ENCODE results near the gene COL27A1.
"Not testable (repeated sequence)": the region's sequence is repeated elsewhere in the genome, so short reads cannot be mapped to it uniquely, and the experiment has no call there.

COL27A1 gene

DNA sequence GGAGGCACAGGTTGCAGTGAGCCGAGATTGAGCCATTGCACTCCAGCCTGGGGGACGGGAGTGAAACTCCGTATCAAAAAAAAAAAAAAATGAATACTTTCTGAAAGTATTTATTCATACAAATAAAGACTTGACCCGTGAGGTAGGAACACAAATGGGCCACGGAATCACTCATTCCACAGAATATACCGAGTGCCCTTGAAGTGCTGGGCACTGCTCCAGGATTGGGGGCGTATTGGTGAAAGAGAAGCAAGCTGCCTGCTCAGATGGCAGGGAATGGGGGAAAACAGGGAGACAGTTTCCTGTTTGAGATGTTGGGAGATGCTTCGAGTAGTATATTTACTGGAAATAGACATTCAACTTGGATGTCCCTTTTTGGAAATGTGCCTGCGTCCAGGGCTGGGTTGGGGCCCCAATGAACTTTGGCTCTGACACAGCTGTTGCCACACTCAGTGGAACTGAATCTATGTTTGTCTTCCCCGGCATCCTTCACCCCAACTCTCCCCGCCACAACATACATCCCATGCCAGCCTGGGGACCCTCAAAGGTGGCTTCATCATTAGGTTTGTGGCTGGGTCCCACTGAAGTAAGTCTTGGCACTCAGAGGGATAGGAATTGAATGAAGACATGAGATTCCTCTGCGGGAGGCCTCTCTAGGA is 167.0 kb downstream of the COL27A1 start:
- DNase-seq (ENCODE audit: low read depth in 2 of 2) = not testable (repeated sequence)

DNA sequence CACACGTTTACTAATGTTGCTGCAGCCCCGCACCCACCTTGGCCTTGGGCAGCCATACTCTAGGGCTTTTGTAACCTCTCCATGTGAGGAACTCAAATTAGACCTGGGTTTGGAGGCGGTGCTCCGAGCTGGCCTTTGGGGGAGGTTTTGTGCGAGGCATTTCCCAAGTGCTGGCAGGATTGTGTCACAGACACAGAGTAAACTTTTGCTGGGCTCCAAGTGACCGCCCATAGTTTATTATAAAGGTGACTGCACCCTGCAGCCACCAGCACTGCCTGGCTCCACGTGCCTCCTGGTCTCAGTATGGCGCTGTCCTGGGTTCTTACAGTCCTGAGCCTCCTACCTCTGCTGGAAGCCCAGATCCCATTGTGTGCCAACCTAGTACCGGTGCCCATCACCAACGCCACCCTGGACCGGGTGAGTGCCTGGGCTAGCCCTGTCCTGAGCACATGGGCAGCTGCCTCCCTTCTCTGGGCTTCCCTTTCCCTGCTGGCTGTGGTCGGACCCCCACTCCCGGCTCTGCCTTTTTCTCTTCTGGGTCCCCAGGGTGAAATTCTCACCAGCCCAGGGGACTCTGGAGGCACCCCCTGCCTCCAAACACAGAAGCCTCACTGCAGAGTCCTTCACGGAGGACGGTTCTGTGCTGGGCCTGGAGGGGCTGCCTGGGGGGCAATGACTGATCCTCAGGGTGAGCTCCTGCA is 167.6 kb downstream of the COL27A1 start, which contains the start of gene ORM1:
Gene ORM1 (plus strand): TSS at position 268 of the 701 bp plus-strand sequence. CDS start 36 bp downstream, at position 304.
- DNase-seq (ENCODE audit: low read depth in 2 of 2) = not testable (repeated sequence)

DNA sequence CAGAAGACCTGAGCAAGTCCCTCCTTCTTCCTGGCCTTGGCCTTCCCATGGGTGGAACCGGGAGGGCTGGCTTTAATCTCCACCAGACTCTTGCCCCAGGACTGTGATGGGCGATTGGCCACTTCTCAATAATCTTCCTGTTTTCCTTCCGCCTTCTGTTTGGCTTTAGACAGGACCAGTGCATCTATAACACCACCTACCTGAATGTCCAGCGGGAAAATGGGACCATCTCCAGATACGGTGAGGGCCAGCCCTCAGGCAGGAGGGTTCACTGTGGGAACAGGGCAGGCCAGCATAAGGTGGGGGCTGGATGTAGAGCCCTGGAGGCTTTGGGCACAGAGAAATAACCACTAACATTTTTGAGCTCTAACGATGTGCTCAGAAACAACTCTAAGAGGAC is 168.5 kb downstream of the COL27A1 start:
- DNase-seq (ENCODE audit: low read depth in 2 of 2) = not testable (repeated sequence)

DNA sequence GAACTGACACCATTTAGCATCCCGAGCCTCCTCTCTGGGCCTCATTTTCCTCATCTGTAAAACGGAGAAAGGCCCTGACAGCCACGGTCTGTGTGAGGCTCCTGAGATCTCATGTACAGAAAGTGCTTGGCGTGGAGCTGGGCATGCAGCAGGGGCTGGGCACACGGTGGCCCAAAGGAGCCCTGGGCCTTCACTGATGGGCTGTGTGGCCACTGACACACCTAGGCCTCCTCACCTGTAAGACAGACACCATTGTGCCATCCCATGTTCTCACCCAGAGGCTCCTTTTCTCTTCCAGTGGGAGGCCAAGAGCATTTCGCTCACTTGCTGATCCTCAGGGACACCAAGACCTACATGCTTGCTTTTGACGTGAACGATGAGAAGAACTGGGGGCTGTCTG is 169.2 kb downstream of the COL27A1 start:
- DNase-seq (ENCODE audit: low read depth in 2 of 2) = no peak

DNA sequence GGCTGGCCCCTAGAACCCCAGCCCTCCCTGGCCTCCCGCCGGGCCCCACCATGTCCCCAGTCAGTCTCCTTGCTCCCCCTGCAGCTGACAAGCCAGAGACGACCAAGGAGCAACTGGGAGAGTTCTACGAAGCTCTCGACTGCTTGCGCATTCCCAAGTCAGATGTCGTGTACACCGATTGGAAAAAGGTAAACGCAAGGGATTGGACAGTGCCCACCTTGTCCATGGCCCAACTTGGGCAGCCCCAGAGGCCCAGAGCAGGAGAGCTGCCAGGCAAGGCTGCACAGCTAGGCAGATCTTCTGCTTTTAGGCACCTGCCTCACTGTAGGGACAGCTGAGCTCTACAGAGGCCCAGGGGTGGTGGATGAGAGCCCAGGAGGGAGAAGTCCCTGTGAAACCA is 169.6 kb downstream of the COL27A1 start:
- DNase-seq (ENCODE audit: low read depth in 2 of 2) = not testable (repeated sequence)

DNA sequence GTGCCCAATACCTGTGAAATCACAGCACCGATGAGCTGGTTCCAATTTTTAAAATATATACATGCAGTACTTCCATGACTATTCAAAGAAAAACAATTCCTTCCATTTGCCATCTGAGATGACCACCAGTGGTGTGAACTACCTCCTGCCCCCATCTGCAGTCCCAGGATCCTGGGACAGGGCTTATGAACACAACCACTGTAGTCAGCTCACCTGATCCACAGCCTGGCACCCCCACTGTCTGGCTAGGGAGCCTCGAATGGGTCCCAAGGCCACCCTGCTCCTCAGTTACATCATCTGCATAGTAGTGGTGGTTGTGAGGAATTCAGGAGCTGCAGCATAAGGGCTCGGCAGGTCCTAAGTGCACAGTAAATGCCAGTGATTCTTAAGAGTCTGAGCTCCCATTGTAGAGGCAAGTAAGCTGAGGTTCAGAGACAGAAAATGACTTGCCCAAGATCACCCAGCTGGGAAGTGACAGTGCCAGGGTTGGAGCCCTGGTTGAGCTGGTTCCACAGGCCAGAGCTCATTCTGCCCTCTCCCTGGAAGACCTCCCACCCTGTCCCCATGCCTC is 170.4 kb downstream of the COL27A1 start:
- DNase-seq (ENCODE audit: low read depth in 2 of 2) = not testable (repeated sequence)

DNA sequence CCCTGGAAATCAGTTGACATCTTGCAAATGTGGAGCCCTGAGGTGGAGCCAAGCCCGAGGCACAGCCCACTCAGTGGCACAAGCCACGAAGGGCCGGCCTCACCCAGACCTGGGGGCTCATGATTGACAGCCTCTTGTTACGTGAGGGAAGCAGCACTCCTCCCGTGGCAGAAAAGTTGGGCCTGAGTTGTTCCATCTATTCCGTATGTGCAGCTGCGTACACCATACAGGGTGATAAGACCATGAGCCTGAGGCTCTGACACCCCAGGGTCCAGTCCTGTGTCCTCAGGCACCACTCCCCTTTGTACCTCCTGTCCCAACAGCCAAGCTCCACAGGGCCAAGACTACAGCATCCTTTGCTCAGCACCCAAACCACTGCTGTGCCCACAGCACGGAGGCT is 172.4 kb downstream of the COL27A1 start:
- DNase-seq (ENCODE audit: low read depth in 2 of 2) = no peak

DNA sequence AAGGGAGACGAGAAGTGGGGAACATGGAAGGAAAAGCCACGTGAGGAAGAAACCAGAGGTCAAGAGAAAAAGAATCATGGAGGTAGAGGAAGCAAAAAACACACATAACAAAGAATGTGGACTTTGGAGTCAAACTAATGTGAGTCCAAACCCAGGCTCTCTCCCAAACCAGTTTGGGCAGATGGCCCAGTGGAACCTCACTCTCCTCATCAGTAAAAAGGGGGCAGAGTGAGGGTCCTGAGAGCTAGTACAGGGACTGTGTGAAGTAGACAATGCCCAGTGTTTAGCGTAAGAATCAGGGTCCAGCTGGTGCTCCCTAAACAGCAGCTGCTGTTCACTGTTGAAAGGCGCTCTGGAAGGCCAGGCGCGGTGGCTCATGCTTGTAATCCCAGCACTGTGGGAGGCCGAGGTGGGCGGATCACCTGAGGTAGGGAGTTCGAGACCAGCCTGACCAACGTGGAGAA is 173.1 kb downstream of the COL27A1 start:
- DNase-seq (ENCODE audit: low read depth in 2 of 2) = not testable (repeated sequence)

DNA sequence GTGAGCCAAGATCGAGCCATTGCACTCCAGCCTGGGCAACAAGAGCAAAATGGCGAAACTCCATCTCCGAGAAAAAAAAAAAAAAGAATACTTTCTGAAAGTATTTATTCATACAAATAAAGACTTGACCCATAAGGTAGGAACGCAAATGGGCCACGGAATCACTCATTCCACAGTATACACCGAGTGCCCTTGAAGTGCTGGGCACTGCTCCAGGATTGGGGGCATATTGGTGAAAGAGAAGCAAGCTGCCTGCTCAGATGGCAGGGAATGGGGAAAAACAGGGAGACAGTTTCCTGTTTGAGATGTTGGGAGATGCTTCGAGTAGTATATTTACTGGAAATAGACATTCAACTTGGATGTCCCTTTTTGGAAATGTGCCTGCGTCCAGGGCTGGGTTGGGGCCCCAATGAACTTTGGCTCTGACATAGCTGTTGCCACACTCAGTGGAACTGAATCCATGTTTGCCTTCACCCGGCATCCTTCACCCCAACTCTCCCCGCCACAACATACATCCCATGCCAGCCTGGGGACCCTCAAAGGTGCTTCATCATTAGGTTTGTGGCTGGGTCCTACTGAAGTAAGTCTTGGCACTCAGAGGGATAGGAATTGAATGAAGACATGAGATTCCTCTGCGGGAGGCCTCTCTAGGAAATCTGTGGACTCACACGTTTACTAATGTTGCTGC is 173.7 kb downstream of the COL27A1 start:
- not testable (repeated sequence) for DNase-seq (ENCODE audit: low read depth in 2 of 2)

DNA sequence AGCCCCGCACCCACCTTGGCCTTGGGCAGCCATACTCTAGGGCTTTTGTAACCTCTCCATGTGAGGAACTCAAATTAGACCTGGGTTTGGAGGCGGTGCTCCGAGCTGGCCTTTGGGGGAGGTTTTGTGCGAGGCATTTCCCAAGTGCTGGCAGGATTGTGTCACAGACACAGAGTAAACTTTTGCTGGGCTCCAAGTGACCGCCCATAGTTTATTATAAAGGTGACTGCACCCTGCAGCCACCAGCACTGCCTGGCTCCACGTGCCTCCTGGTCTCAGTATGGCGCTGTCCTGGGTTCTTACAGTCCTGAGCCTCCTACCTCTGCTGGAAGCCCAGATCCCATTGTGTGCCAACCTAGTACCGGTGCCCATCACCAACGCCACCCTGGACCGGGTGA is 174.3 kb downstream of the COL27A1 start, which contains the start of gene ORM2:
Gene ORM2 (plus strand): TSS at position 245 of the 398 bp plus-strand sequence. CDS start 36 bp downstream, at position 281.
- DNase-seq (ENCODE audit: low read depth in 2 of 2) = not testable (repeated sequence)

DNA sequence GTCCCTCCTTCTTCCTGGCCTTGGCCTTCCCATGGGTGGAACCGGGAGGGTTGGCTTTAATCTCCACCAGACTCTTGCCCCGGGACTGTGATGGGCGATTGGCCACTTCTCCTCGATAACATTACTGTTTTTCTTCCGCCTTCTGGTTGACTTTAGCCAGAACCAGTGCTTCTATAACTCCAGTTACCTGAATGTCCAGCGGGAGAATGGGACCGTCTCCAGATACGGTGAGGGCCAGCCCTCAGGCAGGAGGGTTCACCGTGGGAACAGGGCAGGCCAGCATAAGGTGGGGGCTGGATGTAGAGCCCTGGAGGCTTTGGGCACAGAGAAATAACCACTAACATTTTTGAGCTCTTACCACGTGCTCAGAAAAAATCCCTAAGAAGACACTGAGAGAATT is 175.3 kb downstream of the COL27A1 start:
- no peak for DNase-seq (ENCODE audit: low read depth in 2 of 2)

DNA sequence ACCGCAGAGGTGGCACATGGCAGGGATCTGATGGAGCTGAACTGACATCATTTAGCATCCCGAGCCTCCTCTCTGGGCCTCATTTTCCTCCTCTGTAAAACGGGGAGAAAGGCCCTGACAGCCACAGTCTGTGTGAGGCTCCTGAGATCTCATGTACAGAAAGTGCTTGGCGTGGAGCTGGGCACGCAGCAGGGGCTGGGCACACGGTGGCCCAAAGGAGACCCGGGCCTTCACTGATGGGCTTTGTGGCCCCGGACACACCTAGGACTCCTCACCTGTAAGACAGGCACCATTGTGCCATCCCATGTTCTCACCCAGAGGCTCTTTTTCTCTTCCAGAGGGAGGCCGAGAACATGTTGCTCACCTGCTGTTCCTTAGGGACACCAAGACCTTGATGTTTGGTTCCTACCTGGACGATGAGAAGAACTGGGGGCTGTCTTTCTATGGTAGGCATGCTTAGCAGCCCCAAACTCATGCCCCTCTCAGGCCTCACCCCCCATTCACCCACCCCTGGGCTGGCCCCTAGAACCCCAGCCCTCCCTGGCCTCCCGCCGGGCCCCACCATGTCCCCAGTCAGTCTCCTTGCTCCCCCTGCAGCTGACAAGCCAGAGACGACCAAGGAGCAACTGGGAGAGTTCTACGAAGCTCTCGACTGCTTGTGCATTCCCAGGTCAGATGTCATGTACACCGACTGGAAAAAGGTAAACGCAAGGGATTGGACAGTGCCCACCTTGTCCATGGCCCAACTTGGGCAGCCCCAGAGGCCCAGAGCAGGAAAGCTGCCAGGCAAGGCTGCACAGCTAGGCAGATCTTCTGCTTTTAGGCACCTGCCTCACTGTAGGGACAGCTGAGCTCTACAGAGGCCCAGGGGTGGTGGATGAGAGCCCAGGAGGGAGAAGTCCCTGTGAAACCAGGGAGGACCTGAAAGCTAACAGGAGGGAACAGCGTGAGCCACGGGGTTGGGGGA is 176.2 kb downstream of the COL27A1 start:
- DNase-seq (ENCODE audit: low read depth in 2 of 2) = not testable (repeated sequence)

DNA sequence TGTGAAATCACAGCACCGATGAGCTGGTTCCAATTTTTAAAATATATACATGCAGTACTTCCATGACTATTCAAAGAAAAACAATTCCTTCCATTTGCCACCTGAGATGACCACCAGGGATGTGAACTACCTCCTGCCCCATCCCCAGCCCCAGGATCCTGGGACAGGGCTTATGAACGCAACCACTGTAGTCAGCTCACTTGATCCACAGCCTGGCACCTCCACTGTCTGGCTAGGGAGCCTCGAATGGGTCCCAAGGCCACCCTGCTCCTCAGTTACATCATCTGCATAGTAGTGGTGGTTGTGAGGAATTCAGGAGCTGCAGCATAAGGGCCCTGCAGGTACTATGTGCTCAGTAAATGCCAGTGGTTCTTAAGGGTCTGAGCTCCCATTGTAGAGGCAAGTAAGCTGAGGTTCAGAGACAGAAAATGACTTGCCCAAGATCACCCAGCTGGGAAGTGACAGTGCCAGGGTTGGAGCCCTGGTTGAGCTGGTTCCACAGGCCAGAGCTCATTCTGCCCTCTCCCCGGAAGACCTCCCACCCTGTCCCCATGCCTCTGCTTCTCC is 177.2 kb downstream of the COL27A1 start:
- DNase-seq (ENCODE audit: low read depth in 2 of 2) = not testable (repeated sequence)

DNA sequence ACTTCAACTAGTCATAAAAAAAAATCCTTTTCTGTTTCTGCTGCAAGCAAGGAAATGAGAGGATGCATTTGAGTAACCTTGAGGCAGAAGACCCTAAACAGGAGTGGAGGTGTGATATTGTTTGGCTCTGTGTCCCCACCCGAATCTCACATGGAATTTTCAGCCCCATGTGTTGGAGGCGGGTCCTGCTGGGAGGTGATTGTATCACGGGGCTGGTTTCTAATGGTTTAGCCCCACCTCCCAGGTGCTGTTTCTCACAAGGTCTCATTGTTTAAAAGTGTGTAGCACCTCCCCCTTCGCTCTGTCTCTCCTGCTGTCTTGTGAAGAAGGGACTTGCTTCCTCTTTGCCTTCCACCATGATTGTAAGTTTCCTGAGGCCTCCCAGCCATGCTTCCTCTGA is 178.4 kb downstream of the COL27A1 start:
- DNase-seq (ENCODE audit: low read depth in 2 of 2) = not testable (repeated sequence)

DNA sequence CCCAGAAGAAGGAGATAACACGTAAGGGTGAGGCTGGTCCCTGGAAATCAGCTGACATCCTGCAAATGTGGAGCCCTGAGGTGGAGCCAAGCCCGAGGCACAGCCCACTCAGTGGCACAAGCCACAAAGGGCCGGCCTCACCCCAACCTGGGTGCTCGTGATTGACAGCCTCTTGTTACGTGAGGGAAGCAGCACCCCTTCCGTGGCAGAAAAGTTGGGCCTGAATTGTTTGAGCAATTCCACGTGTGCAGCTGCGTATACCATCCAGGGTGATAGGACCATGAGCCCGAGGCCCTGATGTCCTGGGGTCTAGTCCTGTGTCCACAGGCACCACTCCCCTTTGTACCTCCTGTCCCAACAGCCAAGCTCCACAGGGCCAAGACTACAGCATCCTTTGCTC is 179.2 kb downstream of the COL27A1 start:
- no peak for DNase-seq (ENCODE audit: low read depth in 2 of 2)

DNA sequence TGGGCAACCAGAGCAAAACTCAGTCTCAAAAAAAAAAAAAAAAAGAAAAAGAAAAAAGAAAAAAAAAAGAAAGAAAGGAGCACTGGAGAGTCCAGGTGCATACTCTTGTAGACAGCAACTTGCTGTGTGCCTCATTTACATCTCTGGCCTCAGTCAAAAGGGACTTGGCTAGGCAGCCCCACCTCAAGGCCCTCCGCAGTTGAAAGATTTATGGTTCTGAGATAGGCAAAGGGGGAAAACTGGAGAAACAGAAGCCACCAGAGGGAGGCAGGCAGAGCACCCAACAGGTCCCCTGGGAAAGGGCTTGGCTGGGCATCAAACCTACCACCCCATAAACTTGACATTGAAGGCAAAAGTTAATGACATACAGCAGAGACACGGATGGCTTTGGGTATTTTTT is 180.4 kb downstream of the COL27A1 start:
- no peak for DNase-seq (ENCODE audit: low read depth in 2 of 2)

DNA sequence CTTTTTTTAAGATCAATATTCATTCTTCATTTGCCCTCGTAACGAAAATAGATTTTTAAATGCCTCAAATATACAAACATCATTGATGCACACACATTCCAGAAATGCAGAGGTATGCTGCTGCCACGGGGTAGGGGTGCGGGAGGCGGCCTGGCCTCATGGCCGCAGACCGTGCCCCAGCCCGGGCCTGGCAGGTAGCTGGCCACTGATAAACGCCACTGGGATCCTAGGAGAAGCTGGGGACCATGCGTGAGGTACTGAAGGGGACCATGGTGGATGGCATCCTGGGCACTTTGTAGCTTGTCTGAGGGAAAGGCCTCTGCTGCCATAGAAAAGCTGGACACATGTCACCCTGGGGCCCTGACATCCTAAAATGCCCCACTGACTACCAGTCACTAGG is 180.8 kb downstream of the COL27A1 start:
- no peak for DNase-seq (ENCODE audit: low read depth in 2 of 2)

DNA sequence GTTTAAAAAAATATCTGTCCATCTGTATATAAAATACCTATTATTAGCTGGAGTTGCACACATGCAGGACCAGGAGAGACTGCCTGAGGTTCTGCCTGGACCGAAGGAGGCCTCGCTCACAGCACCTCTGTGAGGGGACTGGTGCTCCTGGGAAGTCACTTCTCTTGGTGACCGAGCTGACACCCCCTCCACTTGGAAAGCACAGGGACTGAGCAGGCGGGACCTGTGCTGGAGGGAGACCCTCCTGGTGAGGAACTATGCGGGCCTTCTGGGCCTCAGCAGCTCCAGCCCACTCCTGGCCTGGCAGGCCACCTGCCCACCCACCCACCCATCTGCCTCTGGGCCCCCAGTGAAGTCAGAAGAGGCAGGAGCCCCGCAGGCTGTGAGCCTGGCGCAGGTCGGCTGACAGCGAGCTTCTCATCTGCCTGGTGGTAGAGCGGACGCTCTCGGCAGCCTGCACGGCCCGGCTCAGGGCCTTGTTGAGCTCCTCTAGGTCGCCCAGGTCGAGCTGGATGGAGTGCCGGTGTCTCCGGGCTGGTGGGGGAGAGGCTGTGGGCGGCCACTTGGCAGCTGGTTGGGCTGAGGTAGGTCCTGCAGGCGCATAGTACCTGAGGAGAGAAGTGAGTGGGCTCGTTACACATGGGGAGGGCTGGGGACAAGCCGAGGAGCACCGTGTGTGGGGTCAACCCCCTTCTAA is 181.5 kb downstream of the COL27A1 start:
- DNase-seq (ENCODE audit: low read depth in 2 of 2) = no peak

DNA sequence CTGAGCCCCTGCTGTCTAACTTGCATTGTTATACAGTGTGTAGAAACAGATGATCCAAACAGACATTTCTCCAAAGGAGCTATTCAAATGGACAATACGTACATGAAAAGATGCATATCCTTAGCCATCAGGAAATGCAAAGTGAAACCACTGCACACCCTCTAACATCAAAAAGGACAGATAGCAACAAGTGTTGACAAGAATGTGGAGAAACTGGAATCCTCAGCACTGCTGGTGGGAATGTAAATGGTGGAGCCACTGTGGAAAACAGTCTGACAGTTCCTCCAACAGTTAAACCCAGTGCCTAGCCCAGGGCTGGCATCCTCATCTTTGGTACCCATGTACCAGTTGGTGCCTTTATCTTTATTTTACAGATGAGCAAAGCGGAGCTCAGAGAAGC is 182.8 kb downstream of the COL27A1 start:
- DNase-seq (ENCODE audit: low read depth in 2 of 2) = no peak
